ENCODE results near the gene PPM1J.

The PPM1J gene

DNA sequence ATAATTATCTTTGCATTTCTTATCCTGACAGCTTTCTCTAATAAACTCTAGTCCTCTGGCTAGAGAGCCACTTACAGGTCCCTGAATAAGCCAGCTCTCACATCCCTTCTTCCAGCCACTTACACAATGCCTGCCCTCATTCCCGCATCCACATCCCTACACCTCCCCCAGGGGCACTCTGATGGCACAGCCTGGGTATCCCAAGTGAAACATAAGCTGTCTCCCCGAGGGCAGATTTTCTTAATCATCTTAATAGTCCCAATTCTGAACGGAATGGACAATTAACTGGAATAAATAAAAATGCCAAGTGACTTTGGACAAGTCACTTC lies 13.1 kb downstream of the PPM1J start:
- TF ChIP-seq CTCF (conservative IDR thresholded peaks at IDR 0.05; ENCODE audit: low read length): no peak
- DNase-seq (ENCODE audit: low read depth): no peak

GRCh38 chr1:112701227-112702066 lies 13.7 kb downstream of the PPM1J start:
- no peak for DNase-seq (ENCODE audit: low read depth)
- no peak overlapping the region for H3K4me3 ChIP-seq (ENCODE audit: low read length)
- no peak for TF ChIP-seq CTCF (conservative IDR thresholded peaks at IDR 0.05; ENCODE audit: low read length)

More for the DNA sequence above, 13.1 kb downstream of the PPM1J start:
- H3K4me3 ChIP-seq (ENCODE audit: low read length): no peak overlapping the region

GRCh38 chr1:112700290-112701226 lies 14.6 kb downstream of the PPM1J start:
- no peak for TF ChIP-seq CTCF (conservative IDR thresholded peaks at IDR 0.05; ENCODE audit: low read length)
- peak; percentile 87 for DNase-seq (ENCODE audit: low read depth)
- peak overlapping the region; percentile 26; the same call in 1 of the 2 replicates for H3K4me3 ChIP-seq (ENCODE audit: low read length)

DNA sequence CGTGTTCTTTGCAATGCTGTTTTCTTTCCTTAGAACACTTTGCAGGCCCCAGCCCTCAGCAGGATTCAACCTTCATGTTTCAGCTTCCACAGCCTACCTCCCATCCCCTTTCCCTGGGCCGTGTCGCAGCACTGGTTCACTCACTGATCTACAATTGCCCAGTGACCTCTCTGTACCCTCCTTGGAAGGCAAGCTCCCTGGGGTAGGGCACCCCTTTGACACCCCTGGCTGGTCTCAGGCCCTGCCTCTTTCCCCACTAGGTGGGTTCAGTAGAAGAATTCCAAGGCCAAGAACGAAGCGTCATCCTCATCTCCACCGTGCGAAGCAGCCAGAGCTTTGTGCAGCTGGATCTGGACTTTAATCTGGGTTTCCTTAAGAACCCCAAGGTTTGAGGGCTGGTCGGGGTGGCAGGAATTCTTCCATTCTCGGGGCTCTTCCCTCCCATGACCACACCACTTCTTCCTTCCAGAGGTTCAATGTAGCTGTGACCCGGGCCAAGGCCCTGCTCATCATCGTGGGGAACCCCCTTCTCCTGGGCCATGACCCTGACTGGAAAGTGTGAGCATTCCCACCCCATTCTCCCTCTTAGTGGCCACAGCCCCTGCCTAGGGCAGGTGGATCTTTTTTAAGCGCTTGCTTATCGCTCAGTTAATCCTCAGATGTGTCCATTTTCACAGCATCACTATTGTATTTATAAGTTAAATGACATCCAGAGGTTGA lies 15.5 kb downstream of the PPM1J start:
- H3K4me3 ChIP-seq (ENCODE audit: low read length): no peak overlapping the region
- no peak for TF ChIP-seq CTCF (conservative IDR thresholded peaks at IDR 0.05; ENCODE audit: low read length)
- no peak for DNase-seq (ENCODE audit: low read depth)

GRCh38 chr1:112698366-112699310 lies 16.5 kb downstream of the PPM1J start:
- TF ChIP-seq CTCF (conservative IDR thresholded peaks at IDR 0.05; ENCODE audit: low read length): no peak
- no peak overlapping the region for H3K4me3 ChIP-seq (ENCODE audit: low read length)
- DNase-seq (ENCODE audit: low read depth): no peak

GRCh38 chr1:112697781-112698201 lies 17.3 kb downstream of the PPM1J start:
- no peak for DNase-seq (ENCODE audit: low read depth)
- TF ChIP-seq CTCF (conservative IDR thresholded peaks at IDR 0.05; ENCODE audit: low read length): no peak
- H3K4me3 ChIP-seq (ENCODE audit: low read length): no peak overlapping the region

Data from AG10803 (cell line).